Epithelial cell of proximal tubule (primary cell): ENCODE measurements around the gene NEDD8. TPM values are rescaled to one million over a fixed set of nuclear protein-coding genes. Genes with fewer than 3 reads are reported as not detected.
"Not testable (repeated sequence)": the region's sequence is repeated elsewhere in the genome, so short reads cannot be mapped to it uniquely, and the experiment has no call there.

Source experiments
- DNase-seq: peaks from one replicate; pipeline ENCODE4 v3.0.0-alpha.2; 2011; ENCODE audit warnings: low read depth
- H3K4me3 ChIP-seq: 2 replicates; pipeline ENCODE4 v1.5.1; 2011; ENCODE audit warnings: low read depth, mild to moderate bottlenecking, low read length
- CTCF ChIP-seq: conservative IDR thresholded peaks from 2 replicates; pipeline ENCODE4 v1.5.1; 2012; ENCODE audit warnings: low read depth, mild to moderate bottlenecking, low read length
- total RNA-seq: library from RNA; depleted of rRNA; stranded (reverse); fragments of >200 nt; gene quantifications from 2 replicates; pipeline ENCODE4 v1.2.3, GENCODE V29; 2015

The NEDD8 gene
- total RNA-seq, 1 donor from 2014 or later, result 220 TPM

GRCh38 chr14:24249230-24250021 lies 17.3 kb upstream of the NEDD8 start:
- no peak for DNase-seq
- no peak for TF ChIP-seq CTCF
- no peak overlapping the region for H3K4me3 ChIP-seq

GRCh38 chr14:24247422-24247821 lies 15.3 kb upstream of the NEDD8 start:
- no peak for TF ChIP-seq CTCF
- no peak for DNase-seq
- H3K4me3 ChIP-seq, result no peak overlapping the region

- DNase-seq, result no peak
- no peak overlapping the region for H3K4me3 ChIP-seq
- TF ChIP-seq CTCF, result no peak
These were observed 14.6 kb upstream of the NEDD8 start for GRCh38 chr14:24246765-24247212.

GRCh38 chr14:24245350-24245749 lies 13.2 kb upstream of the NEDD8 start:
- H3K4me3 ChIP-seq, DNase-seq: not testable (repeated sequence)

GRCh38 chr14:24243336-24243836 lies 11.2 kb upstream of the NEDD8 start:
- TF ChIP-seq CTCF, result no peak
- DNase-seq, result no peak
- peak overlapping the region; percentile 83 for H3K4me3 ChIP-seq

GRCh38 chr14:24241829-24242443 lies 9.8 kb upstream of the NEDD8 start:
- TF ChIP-seq CTCF, result peak; percentile 55
- no peak for DNase-seq
- H3K4me3 ChIP-seq, result peak overlapping the region; percentile 83

- no peak for TF ChIP-seq CTCF
- no peak overlapping the region for H3K4me3 ChIP-seq
- no peak for DNase-seq
These were observed 8.1 kb upstream of the NEDD8 start for GRCh38 chr14:24240110-24240918.
